GM18526 (cell line): ENCODE results near the gene GRB10.

Experiments
- POLR2A ChIP-seq: IDR thresholded peaks from 3 replicates; pipeline ENCODE4 v1.6.1; 2011; ENCODE audit not compliant: insufficient read length; ENCODE audit errors: extremely low read depth

The GRB10 gene

DNA sequence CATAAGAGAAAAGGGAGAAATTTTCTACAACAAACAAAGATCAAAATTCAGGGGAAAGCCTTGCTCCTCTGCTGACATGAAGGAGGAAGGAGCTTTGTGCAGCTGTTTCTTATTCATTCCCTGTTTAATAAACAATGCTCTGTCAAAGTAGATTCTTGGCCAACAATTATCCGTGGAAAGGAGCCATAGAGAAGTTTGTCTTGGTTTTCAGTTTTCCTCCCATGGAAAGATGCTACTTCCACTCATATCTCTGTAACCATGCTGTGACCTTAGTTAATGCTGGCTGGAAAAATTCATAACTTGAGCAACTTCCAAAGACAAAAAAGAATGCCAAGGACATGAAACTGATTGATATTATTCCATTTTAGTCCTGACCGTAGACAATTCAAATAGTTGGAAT lies 225.6 kb downstream of the GRB10 start:
- no peak for TF ChIP-seq POLR2A

DNA sequence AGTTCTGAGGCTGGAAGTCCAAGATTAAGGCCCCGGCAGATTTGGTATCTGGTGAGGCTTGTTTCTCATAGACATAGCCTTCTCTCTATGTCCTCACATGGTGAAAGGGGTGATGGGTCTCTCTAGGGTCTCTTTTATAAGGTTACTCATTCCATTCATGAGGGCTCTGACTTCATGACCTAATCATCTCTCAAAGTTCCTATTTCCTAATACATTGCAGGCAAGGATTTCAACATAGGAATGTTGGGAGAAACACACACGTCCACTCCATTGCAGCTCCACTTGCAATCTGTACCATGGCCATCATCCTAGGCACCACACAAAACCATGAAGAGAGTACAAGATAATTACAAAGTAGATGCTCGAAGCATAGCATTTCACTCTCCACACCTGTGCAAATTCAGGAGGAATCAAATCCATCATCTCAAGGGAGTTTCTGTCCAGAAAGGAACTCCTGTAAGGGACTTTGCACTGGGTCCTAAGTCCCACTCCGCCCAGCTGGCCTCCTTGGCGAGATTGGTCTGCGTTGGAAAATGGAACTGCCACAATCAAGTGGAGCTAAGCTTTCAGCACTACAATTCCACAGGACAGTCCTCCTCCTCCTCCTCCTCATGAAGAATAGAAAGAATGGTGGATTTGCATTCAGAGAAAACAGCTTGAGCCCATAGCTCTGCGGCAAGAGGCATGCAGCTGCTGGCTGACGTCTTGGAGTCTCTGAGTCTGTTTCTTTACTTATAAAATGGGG lies 226.3 kb downstream of the GRB10 start:
- TF ChIP-seq POLR2A = no peak

DNA sequence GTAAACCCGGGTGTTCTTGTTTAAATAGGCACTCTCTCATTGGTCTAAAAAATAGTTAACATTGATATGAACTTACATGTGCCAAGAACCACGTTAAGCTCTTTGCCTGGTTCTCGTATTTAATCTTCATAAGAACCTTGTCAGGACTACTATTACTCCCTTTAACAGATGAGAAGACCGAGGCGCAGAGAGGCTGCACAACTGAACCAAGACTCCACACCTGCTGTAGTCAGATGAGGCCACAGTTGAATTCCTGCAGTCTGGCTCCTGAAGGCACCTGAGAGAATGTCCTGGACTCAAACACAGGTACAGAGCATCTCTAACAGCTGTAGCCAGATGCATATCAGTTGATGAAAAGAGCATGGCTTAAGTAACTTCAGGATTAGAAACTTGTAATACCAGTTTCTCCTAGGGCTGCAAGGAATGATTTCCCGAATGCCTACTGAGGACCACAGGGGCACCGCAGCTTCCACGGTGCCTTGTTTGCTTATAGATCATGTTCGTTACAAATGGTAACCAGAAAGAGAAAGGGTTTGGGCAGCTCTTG lies 227.0 kb downstream of the GRB10 start:
- no peak for TF ChIP-seq POLR2A

DNA sequence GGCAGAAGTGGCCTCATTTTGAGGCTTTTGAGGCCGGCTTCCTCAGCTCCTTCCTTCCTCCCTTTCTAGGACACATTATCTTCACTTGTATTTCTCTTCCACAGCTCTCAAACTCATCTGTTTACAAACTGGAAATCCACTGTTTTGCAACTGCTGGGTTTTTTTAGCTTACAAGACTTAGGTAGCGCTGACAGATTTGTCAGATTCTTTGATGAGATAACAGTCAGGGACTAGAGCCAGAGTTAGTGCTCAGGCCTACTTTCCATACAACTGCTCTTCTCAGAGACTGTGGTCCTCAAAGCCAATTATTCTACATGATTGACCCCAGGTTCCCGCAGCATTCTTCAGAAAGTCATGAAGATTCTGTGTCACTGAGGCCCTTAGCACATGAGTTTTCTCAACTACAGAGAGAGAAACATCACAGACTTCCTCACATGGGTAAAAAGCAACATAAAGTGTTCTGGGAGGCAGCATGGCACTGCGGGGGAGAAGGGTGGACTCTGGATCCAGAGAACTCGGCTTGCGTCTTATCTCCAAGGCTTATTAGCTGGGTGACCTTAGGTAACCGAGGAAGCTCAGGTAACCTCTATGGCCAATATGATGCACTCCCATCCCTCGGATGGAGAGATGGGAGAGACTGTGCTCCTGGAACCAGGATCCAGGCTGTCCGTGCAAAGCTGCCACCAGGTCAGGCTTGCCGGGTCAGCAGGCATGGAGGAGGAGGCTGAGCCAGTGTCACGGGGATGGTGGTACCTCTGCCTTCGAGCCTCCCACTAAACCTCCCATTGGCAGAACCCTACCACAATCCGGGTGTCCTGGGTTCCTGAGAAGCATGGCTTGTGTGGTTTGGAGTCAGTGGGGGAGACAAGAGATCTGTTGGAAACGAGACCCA lies 228.0 kb downstream of the GRB10 start:
- TF ChIP-seq POLR2A = no peak

DNA sequence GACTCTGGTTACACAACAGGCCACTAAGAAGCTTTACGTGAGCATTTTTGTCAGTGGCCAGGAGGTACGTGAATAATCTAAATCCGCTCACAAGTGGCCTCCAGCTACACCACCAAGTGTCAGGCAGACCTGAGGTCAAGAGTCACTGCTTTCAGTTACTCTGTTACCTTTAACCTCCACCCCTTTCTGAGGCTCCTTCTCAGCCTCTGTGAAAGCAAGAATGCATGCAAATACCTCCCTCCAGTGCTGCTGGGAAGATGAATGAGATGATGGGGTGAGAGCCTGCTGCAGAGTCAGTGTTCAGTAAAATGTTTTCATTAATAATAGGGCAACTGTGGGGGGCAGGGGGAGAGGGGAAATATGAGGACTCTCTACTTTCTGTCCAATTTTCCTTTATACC lies 228.7 kb downstream of the GRB10 start:
- TF ChIP-seq POLR2A = no peak

DNA sequence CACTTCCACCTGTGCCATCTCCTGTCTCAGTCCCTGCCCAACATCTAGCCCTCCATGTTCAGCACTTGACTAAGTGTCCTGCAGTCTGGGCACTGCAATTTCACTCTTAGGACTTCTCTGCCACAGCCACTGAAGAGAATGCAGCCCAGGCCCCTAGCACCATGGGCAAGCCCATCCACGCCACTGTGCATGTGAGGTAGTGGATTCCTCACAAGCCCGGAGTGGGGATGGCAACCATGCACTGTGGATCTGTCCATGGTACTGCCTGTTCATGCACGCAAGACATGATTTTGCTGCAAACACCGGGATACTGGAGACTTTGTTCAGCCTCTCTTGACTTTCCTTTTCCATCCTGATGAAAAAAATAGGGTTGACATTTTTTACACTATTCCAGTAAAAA lies 229.8 kb downstream of the GRB10 start:
- no peak for TF ChIP-seq POLR2A

DNA sequence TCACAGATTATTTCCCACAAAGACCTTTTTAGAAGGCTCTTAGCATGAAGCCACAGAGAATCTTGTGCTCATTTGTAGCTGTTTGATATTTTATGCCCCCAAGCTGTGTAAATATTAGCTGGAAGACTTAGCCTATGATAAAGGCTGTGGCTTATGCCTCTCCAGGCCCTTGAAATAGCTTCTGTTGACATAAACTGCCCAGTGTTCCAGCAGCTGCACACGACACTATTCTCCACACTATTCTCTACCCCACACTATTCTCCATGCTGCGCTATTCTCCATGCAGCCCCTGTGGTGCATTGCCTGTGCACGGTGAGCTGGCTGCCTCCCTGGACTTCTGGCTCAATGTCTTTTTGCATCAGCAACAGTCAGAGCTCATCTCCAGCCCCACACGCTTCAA lies 230.6 kb downstream of the GRB10 start:
- TF ChIP-seq POLR2A = no peak

DNA sequence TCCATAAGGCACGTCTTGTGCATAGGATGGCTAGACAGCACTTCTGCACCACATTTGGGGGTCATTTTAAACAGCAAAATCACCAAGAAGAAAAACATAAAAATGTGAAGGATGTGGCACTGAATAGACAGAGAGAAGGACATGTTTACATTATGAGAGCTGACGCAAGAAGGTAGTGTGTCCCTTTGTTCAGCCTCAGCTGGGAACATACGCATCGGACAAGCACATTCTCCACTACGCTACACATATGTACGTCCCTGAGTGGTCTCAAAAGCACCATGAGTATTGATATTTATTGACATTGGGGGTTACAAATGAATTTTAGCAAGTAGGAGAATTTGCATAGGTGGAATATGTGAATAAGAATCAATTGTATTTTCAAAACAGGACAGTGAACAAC lies 237.7 kb downstream of the GRB10 start:
- TF ChIP-seq POLR2A = no peak

DNA sequence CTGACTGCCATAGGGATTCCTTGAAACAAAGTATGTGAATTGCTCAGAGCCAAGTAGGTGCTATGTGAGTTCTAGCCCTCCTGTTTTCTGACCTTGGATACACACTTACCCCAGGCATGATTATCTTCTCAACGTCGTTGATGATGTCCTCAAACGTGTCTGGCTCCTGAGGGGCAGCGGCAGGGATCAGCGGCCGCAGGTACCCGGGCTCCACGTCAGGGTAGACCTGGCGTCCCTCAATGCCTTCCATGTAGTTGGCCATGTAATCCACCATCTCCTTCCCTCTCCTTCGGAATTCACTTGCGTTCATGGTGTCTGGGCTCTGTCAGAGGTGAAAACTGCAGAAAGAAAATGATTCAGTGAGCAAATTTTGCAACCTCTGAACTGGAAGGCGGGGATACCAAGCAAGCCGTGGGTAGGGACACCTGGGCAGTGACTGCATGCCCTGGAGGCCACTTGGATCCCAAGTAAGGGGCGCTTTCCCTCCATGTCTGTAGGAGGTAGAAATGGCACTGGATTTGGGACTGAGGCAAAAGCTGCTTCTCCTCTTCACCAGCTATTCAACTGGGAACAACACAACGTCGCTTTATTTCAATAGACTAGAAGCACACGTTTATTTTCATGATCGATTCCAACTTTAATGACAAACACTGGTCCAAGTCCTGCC lies 238.8 kb downstream of the GRB10 start:
- TF ChIP-seq POLR2A = no peak

DNA sequence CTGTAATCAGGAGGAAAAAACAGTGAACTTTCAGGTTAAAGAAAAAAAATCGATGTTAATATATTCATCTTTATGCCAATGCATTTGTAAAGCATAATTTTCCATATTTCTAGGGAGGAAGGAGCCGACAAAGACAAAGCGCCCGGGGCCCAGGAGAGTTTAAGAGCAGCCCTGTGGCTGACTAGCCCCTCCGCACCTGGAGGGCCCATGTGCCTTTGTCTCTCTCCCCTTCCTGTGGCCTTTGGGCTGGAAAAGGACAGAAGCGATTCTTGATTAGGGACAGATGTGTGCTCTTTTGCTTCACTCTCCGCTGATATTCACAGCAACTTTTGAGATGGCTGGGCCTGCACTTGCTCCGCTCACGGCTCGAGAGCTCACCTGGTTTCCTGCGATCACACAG lies 240.6 kb downstream of the GRB10 start:
- no peak for TF ChIP-seq POLR2A

DNA sequence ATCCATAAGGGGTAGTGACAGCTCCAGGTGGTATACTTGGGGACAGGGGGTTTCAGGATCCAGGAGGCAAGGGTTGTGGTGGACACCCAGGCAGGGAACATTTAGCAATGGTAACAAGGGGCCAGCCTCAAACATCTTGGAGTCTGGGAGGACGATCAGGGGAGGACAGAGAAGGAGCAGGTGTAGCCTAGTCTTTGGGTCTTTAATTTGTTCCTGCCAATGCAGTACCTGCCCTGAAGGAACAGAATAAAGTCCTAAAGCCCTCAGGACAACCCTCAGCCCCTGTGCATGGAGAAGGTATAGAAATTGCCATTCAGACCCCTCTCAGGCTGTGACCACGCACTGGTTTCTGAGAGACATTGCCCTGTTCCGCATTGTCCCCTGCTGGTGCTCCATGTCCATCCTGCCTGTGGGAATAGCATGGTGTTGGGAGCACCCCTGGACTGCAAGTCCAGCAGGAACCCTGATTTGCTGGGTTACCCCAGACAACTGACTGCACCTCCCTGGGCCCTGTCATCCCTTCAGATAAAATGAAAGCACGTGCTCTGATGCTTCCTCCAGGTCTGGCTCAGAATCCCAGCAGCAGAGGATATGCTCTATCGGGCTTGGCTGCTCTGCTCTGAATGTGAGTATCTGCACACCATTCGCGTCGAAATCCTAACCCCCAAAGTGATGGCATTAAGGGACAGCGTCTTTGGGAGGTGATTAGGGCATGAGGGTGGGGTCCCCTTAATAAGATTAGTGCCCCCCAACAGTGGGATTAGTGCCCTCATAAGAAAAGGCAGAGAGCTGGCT lies 241.7 kb downstream of the GRB10 start:
- no peak for TF ChIP-seq POLR2A
